ENCODE data around the gene CMTM8.

The CMTM8 gene

DNA sequence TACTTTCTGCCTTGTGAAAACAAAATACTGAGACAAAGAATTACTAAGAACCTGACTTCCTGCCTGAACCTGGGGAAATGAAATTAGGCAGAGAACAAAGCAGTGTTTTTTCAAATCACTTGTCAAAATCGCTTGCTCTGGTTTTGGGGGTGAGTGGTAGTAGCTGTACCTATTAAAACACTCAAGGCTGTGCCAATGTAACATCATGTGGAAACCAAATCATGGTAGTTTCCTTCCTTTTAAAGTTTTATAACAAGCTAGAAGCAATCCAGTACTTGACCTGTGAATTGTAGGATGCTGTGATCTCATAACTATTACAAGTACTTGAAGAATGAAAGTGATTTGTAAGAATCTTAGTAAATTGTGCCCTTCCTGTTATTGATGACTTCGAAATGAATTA, 6.7 kb downstream of the CMTM8 start:
- no peak overlapping the region for H3K4me3 ChIP-seq (ENCODE audit: low read depth, low read length)
- H3K27ac ChIP-seq = no peak overlapping the region
- no peaks in the 10 kb centered on the region for H3K36me3 ChIP-seq (replicated peaks)
- DNase-seq = no peak
- in situ Hi-C loops (cut with HindIII; ENCODE audit: low pct_ligation_motif_present, low sequenced_read_pairs) = no loop called here
- TF ChIP-seq CTCF (IDR thresholded peaks at IDR 0.05; ENCODE audit: low read depth, low read length, missing control alignments) = no peak
- H3K27me3 ChIP-seq (replicated peaks) = no peaks in the 10 kb centered on the region

DNA sequence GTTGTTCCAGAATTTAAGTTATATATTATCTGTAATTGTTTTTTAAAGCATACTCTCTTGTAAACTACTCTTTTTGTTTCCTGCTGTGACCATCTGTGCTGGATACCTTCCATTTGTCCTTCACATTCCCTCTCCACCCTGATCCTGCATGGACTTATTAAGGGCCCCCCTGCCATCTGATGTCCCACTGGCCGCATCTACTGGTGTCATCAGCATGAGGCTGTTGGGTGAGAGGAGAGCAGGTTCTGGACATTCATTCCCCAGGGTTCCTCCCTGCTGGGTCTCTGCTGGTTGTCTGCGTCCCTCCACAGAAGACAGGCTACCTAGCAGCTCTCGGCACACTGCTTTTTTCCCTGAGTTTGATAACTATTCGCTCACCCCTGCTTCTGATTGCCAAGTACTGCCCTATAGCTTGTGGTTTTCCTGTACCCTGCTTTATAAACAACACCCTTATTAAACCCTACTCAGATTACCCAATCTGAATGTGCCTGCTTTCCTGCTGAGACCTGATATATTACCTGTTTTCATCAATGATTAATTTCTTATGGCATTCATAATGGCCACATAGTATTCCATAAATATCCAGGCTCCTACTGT, 7.7 kb downstream of the CMTM8 start:
- no peak for TF ChIP-seq CTCF (IDR thresholded peaks at IDR 0.05; ENCODE audit: low read depth, low read length, missing control alignments)
- Histone ChIP-seq H3K36me3 (replicated peaks) (no peaks in the 10 kb centered on the region), H3K27me3 (replicated peaks) (no peaks in the 10 kb centered on the region), H3K4me3 (ENCODE audit: low read depth, low read length) (no peak overlapping the region), H3K27ac (no peak overlapping the region)
- in situ Hi-C loops (cut with HindIII; ENCODE audit: low pct_ligation_motif_present, low sequenced_read_pairs) = no loop called here
- no peak for DNase-seq

- in situ Hi-C loops (cut with HindIII; ENCODE audit: low pct_ligation_motif_present, low sequenced_read_pairs) = no loop called here
- H3K36me3 ChIP-seq (replicated peaks) = no peaks in the 10 kb centered on the region
- no peak overlapping the region for H3K4me3 ChIP-seq (ENCODE audit: low read depth, low read length)
- no peaks in the 10 kb centered on the region for H3K27me3 ChIP-seq (replicated peaks)
- no peak for TF ChIP-seq CTCF (IDR thresholded peaks at IDR 0.05; ENCODE audit: low read depth, low read length, missing control alignments)
- no peak overlapping the region for H3K27ac ChIP-seq
- DNase-seq = peak; percentile 76
Measured at GRCh38 chr3:32249184-32249782, 10.8 kb downstream of the CMTM8 start.

GRCh38 chr3:32254268-32254667, 15.8 kb downstream of the CMTM8 start:
- Histone ChIP-seq H3K27me3 (replicated peaks) (no peaks in the 10 kb centered on the region), H3K4me3 (ENCODE audit: low read depth, low read length) (no peak overlapping the region), H3K27ac (no peak overlapping the region), H3K36me3 (replicated peaks) (no peaks in the 10 kb centered on the region)
- no peak for DNase-seq
- TF ChIP-seq CTCF (IDR thresholded peaks at IDR 0.05; ENCODE audit: low read depth, low read length, missing control alignments) = no peak
- in situ Hi-C loops (cut with HindIII; ENCODE audit: low pct_ligation_motif_present, low sequenced_read_pairs) = no loop called here

- no peak overlapping the region for H3K4me3 ChIP-seq (ENCODE audit: low read depth, low read length)
- in situ Hi-C loops (cut with HindIII; ENCODE audit: low pct_ligation_motif_present, low sequenced_read_pairs) = no loop called here
- no peak overlapping the region for H3K27ac ChIP-seq
- no peak for DNase-seq
- no peaks in the 10 kb centered on the region for H3K27me3 ChIP-seq (replicated peaks)
- H3K36me3 ChIP-seq (replicated peaks) = no peaks in the 10 kb centered on the region
- TF ChIP-seq CTCF (IDR thresholded peaks at IDR 0.05; ENCODE audit: low read depth, low read length, missing control alignments) = no peak
Measured at GRCh38 chr3:32255345-32255744, 16.9 kb downstream of the CMTM8 start.

GRCh38 chr3:32256206-32256605, 17.7 kb downstream of the CMTM8 start:
- in situ Hi-C loops (cut with HindIII; ENCODE audit: low pct_ligation_motif_present, low sequenced_read_pairs) = no loop called here
- TF ChIP-seq CTCF (IDR thresholded peaks at IDR 0.05; ENCODE audit: low read depth, low read length, missing control alignments) = no peak
- no peak overlapping the region for H3K27ac ChIP-seq
- no peak overlapping the region for H3K4me3 ChIP-seq (ENCODE audit: low read depth, low read length)
- no peak for DNase-seq
- H3K27me3 ChIP-seq (replicated peaks) = no peaks in the 10 kb centered on the region
- H3K36me3 ChIP-seq (replicated peaks) = no peaks in the 10 kb centered on the region
